Activated CD4-positive, alpha-beta T cell treated with anti-CD3 and anti-CD28 coated beads for 48 hours (primary cell): ENCODE measurements around the gene BCL7A.
A peak's percentile ranks its signal among the peaks of the same experiment; 100 is the strongest.

ENCODE experiments used
- DNase-seq: peaks from one replicate; pipeline ENCODE4 v3.0.0-alpha.2; 2020

The BCL7A gene

GRCh38 chr12:122001466-122002209, 20.0 kb upstream of the BCL7A start:
- no peak for DNase-seq

- no peak for DNase-seq
Measured at GRCh38 chr12:122003651-122004611, 17.8 kb upstream of the BCL7A start.

GRCh38 chr12:122004633-122005071, 17.0 kb upstream of the BCL7A start:
- no peak for DNase-seq

DNA sequence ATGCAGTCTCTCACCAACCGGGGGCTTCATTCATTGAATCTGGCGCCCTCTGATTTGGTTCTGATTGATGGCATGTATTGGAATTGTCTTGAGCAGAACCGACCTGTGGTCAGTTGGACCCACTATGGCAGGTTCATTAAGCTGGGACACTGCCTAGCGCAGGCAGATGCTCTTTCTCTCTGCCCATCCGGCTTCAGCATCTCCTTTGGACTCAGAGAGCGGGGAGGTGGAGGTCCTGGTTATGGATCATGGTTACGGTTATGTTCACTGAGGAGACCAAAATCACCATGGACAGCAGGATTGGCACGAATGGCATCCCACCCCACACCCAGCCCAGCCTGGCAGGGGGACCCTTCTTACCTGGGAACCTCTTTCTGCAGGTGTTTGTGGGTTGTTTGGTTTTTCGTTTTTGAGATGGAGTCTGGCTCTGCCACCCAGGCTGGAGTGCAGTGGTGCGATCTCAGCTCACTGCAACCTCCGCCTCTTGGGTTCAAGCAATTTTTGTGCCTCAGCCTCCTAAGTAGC, 16.4 kb upstream of the BCL7A start:
- no peak for DNase-seq

DNA sequence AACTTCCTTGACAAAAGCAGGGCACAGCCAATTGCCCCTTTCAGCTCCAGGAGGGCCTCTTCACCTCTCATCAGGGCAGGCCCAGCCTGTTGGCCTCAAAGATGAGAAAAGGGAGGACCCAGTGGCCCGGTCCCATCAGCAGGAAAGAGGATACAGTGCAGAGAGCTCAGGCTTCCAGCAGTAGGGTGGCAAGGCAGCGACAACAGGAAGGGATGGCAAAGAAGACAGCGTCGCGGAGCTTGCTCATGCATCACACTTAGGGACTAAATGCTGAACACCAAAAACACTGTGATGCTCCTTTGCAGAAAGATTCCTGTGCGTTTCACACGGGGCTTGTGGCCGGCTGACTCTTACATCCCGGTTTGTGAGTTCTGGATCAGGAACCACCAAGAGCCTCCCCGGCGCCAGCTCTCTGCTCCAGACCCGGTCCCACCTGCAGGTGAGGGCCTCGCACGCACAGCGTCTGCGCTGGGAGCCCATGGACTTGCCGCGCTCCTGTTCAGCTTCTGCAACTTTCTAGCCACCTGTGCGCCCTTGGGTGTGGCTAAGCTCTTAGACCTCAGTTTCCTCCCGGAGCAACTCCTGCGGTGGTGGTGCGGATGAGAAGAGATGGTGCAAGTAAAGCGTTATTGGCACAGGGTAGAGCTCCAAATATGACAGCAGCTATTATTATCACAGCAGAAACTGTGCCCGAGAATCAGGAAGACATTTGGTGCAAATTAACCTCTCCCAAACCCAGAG, 15.3 kb upstream of the BCL7A start:
- DNase-seq = no peak

DNA sequence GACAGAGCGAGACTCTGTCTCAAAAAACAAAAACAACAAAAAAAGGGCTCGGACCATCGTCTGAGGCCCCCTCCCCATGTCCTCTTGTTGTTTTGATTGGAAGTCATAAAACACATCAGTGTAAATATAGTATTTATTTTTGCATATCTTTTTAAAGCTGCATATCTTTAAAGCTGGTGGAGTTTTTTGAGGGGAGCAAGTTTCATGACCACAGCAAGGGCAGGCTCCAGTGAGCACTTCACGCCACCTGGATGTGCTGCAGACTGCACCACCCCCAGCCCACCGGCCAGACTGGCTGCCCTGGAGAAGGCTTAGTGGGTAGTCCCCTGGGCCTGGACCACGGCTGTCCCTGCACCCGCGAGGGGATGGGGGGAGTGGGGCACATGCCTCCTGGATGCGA, 11.9 kb upstream of the BCL7A start:
- DNase-seq = no peak

DNA sequence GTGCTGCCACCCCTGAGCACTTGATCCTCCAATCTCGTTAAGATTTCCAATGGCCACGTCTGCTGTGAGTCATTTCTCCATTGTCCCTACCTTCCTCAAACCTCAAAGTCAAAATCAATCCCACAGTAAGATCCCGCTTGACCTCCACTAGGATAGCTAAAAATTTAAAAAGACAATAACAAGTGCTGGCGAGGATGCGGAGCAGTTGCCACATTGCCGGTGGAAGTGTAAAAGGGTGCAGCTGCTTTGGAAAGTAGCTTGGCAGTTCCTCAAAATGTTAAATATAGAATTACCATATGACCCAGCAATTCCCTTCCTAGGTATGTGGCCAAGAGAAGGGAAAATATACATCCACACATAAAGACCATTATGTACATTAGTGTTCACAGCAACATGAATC, 9.5 kb upstream of the BCL7A start:
- DNase-seq = no peak

GRCh38 chr12:122013136-122013535, 8.5 kb upstream of the BCL7A start:
- DNase-seq = no peak

DNA sequence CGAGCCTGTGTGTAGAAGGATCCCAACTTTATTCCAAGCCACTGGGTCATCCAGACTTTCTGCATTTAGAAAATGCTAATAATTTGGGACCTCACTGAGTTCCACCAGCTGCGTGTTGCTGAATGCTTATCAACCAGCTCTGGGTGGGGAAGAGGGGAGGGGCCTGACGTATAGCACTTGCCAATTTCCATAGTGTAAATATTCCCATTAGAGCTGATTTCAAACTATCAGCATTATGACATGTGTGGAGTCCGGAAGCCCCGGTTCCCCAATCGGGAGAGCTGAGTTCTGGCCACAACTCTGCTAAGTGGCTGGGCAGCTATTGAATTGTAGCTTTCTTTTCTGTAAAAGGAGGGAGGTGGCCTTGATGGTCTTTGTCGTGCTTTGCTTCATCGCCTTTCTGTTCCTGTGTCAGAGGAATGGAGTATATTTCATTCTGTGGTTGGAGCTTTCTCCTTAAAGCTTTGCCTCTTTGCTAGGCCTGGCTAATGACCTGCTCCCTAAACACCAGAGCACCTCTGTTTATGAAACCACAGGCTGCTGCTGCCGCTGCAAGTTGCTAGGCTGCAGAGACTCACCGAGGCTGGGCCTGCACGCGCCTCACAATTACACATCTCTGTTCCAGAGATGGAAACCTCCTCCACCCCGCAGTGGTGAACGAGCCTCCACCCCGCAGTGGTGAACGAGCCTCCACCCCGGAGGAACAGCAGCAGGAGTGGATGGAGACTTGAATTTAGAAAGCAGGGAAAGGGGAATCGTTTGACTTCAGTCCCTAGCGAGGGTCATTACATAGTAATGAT, 7.7 kb upstream of the BCL7A start:
- no peak for DNase-seq

GRCh38 chr12:122014781-122015180, 6.9 kb upstream of the BCL7A start:
- no peak for DNase-seq

- no peak for DNase-seq
Measured at GRCh38 chr12:122018457-122018856, 3.2 kb upstream of the BCL7A start.

GRCh38 chr12:122018937-122019336, 2.7 kb upstream of the BCL7A start:
- no peak for DNase-seq

DNA sequence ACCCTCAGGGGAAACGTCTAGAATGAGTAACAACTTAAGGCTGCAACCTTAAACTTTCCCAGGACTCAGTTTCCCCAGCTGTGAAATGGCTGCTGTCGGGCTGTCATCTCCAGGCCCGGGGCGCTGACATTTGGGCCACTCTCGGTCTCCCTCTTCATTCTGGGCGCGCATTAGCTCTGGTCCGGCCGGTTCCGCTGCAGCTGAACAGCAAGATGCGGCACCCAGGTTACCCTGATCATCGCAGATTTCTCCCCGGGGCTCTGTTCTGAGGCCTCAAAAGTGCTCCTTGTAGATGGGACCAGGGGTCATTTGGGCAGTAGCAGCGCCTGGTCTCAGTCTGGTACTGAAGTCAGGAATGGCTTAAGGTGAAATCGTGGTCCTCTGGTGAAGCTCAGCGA, 890 bp upstream of the BCL7A start:
- no peak for DNase-seq

DNA sequence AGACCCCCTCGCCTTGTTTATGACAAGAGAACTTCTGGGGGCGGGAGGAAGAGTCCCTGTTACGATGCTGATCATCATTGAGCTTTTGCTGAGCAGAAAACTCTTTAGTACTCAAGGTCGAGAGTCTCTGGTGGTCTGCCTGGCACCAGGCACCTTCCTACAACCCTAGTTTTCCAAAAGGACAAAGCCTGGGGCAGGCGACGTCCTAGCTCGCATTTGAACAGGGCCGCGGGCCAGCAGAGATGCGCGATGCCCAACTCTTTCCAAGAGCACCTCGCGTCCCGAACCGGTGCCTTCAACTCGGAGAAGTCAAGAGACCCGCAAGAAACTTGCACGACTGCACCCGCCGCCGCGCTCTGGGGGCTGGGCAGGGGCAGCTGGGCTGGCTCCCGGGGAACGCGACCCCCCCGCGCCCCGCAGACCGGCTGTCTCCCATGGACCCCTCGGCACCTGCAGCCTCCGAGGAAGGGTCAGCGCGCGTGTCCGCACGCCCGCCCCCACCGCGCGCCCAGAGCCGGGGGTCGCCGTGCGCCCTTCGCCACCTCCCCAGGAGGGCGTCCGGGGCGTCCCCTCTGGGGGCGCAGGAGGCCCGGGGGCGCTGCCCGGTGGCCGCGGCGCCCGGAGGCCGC, 377 bp upstream of the BCL7A start:
- DNase-seq = peak; percentile 29

DNA sequence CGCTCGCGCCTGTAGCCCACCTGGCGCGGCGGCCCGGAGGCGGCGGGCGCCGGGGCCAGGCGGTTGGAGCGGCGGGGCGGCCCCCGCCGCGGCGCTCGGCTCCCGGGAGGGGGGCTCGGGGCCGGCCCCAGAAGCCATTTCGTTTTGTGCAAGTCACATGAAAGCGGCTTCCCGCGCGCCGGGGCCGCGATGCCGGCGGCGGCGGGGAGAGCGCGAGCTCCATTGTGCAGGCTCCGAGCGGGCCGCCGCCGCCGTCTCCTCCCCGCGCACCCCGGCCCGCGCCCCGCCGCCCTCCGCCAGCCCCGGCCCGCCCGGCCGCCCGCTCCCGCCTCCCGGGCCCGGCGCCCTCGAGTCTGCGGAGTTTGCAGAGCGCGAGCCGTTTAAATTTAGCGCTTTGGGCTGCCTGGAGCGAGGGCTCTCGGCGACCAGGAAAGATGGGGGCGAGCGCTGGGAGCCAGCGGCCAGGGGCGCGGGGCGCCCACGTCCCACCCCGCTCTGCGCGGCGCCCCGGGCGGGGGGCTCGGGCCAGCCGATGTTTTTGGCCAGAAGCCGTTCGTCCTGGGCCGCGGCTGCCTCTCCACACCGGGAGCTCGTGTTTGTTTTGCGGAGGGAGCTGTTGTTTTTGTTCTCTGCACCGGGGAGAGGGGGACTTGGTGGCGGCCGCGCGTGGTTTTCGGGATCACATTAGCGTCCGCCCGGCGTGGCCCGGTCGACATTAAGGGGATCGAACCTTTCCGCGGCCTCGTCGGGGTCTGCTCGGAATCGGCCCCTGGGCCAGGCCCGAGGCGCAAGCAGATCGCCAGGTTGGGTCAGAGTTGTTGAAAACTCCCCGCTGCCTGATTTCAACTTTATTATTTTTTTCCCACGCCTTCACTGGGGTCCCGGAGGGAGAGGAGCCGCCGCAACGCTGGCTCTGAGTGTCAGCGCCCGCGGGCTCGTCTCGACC, 982 bp downstream of the BCL7A start:
- DNase-seq = peak; percentile 48

DNA sequence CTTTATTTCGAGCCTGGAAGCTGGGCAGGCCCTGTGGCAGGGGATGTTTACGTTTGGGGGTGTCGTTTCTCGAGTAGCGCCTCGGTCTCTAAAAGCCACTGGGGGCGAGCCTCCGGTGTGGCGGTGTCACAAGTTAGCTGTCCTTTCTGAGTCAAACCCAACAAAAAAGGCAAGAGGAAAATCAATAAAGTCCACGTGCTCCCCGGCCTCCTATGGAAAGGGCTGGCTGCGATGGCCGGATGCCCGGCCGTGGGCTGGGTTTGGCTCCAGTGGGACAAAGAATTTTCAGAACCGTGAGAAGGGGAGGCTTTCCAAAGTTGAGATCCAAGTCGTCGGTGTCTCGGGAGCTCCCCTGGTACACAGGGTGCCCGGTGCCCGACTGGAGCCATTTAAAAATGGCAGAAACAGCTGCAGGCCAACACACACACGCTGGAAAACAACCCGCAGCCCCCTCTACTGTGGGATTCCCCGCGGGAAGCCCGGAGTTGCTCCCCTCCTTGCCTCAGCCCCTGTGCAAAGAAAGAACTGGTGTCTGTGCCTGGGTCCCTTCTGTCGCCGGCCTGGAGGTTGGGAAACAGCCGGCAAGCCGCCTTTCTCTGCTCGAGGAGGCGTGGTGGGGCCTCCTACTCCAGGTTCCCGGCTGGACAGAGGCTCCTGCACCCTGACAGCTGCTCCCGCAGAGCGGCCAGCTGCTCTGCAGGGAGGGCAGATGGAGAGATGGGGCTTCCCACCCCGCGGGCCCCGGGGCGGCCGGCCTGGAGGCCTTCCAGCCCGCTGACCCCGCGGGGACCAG, 1.9 kb downstream of the BCL7A start:
- DNase-seq = peak; percentile 32

DNA sequence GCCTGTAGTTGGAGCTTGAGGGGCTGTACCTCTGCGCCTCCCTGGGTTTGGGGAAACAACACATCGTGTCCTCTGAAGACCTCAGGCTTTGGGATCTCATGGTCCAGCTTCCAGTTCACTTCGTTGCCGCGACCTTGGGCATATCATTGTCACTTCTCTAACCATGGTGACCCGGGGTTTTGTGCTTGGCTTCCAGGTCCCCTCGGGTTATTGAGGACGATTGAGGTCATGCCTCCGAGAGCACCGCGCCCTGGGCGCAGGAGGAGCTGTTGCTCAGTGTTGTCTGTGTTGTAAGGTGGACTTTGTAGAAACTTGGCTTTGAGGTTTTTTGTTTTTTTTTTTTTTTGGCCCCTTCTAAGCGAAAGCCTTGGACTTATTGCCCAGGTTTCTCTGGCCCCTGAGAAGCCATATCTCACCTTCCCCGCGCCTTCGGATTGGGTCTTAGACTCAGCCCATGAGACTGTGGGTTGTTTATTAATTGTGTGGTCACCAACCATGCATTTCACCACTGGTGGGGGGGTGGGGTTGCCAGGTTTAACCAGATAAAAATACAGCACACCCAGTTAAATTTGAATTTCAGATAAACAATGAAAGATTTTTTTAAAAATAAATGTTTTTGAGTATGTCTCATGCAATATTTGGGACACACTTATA, 2.6 kb downstream of the BCL7A start:
- DNase-seq = no peak

DNA sequence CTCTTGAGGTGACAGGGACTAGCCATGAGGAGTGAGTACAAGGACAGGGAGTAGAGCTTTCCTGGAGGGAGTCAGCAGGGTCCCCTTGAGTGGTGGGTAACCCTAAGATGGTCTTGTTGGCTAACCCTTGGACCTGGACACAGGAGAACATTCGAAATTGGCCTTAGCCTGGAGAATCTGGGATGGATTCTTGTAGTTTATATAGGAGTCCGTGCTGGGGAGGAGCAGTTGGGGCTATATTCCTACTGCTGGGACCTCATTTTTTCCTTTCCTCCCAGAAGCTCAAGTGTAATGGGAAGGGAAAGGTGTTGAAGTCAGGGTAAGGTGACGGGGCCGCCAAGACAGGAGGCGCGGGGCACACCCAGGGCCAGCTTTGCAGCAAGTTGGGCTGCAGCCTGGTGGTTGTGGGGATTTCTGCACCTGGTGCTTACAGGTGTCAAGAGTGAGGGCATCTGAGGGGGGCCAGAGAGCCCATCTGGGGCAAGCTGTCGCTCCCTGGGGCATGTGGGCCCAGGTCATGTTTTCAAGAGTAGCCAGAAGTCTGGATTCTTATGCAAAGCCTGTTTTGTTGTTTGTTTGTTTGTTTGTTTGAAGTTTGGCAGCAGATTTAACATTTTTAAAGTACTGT, 5.1 kb downstream of the BCL7A start:
- no peak for DNase-seq
